Ascending aorta (tissue), 2 donors: ENCODE data around the gene NSUN6. TPM values are rescaled to one million over a fixed set of nuclear protein-coding genes. Genes with fewer than 3 reads are reported as not detected.

Source experiments
- DNase-seq, 2 donors: peaks; one replicate each; pipeline ENCODE4 v3.0.0-alpha.2; 2019; ENCODE audit warnings: low spot score in 2 of 2
- H3K27ac ChIP-seq, 2 donors: fragments of 200-600 bp; sonication (generic); one replicate each; pipeline ENCODE4 v1.5.1; 2016 to 2017; ENCODE audit warnings: mild to moderate bottlenecking in 1 of 2
- H3K27me3 ChIP-seq: fragments of 200-600 bp; sonication (generic); one replicate; pipeline ENCODE4 v1.5.1; 2017
- H3K36me3 ChIP-seq, 2 donors: fragments of 200-600 bp; sonication (generic); one replicate each; pipeline ENCODE4 v1.5.1; 2016
- H3K4me1 ChIP-seq, 2 donors: fragments of 200-600 bp; sonication (generic); one replicate each; pipeline ENCODE4 v1.5.1; 2016 to 2017; ENCODE audit warnings: mild to moderate bottlenecking in 1 of 2
- H3K4me3 ChIP-seq, 2 donors: fragments of 200-600 bp; sonication (generic); one replicate each; pipeline ENCODE4 v1.5.1; 2016 to 2017; ENCODE audit warnings: mild to moderate bottlenecking in 1 of 2
- H3K9me3 ChIP-seq, 2 donors: fragments of 200-600 bp; sonication (generic); one replicate each; pipeline ENCODE4 v1.5.1; 2016
- intact Hi-C: fragments of 100-400 bp; cut with DNase I; formaldehyde crosslinking; loops from one replicate; pipeline ENCODE4 v1.15.1; 2023
- total RNA-seq: library from RNA; depleted of rRNA; stranded (reverse); fragments of >200 nt; gene quantifications from one replicate; pipeline ENCODE4 v1.1.0, GENCODE V29; 2016
- TF ChIP-seq, protein P1 (sequence below), 3 experiments: fragments of 200-600 bp in 2 of 3; fragments of 450-650 bp in 1 of 3; sonication (generic) in 2 of 3; IDR thresholded peaks; one replicate each; pipeline ENCODE4 v1.5.1; 2016 to 2019; ENCODE audit warnings: antibody characterized with exemption in 3 of 3, mild to moderate bottlenecking in 1 of 3, moderate library complexity in 1 of 3

NSUN6 gene
- total RNA-seq, 1 donor from 2014 or later: 5.4 TPM

- Histone ChIP-seq H3K27me3 (no peaks in the 10 kb centered on the region), H3K36me3 (no peaks in the 10 kb centered on the region), H3K4me3 (no peak overlapping the region), H3K9me3 (no peaks in the 10 kb centered on the region), H3K4me1 (no peaks in the 10 kb centered on the region), H3K27ac (no peak overlapping the region)
- intact Hi-C loops: no loop called here
- no peak for DNase-seq
- TF ChIP-seq, protein P1, sequence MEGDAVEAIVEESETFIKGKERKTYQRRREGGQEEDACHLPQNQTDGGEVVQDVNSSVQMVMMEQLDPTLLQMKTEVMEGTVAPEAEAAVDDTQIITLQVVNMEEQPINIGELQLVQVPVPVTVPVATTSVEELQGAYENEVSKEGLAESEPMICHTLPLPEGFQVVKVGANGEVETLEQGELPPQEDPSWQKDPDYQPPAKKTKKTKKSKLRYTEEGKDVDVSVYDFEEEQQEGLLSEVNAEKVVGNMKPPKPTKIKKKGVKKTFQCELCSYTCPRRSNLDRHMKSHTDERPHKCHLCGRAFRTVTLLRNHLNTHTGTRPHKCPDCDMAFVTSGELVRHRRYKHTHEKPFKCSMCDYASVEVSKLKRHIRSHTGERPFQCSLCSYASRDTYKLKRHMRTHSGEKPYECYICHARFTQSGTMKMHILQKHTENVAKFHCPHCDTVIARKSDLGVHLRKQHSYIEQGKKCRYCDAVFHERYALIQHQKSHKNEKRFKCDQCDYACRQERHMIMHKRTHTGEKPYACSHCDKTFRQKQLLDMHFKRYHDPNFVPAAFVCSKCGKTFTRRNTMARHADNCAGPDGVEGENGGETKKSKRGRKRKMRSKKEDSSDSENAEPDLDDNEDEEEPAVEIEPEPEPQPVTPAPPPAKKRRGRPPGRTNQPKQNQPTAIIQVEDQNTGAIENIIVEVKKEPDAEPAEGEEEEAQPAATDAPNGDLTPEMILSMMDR (IDR thresholded peaks at IDR 0.05): no peak
Measured at GRCh38 chr10:18687195-18687594, 35.8 kb upstream of the NSUN6 start.

DNA sequence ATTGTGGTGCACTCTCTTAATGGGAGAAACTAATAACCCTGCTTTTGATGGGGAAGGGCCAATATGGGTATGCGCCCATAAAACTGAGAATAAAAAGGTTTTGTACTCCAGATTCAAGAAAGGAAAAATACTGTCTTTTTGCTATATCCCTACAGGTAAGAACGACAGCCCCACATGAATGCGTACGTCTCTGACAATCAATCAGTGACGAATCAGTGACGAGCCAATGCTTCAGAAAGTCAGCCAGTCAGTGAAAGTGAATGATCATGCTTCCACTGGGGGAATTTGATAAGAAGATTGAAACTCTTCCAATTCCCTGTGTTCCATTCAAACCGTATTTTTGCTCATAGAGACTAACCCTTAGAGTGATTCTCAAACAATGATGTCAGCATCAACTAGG, 34.2 kb upstream of the NSUN6 start:
- Histone ChIP-seq H3K27ac (no peak overlapping the region), H3K4me1 (no peaks in the 10 kb centered on the region), H3K36me3 (no peaks in the 10 kb centered on the region), H3K4me3 (no peak overlapping the region), H3K27me3 (no peaks in the 10 kb centered on the region), H3K9me3 (no peaks in the 10 kb centered on the region)
- DNase-seq: no peak
- TF ChIP-seq, protein P1 (IDR thresholded peaks at IDR 0.05): no peak
- intact Hi-C loops: no loop called here

DNA sequence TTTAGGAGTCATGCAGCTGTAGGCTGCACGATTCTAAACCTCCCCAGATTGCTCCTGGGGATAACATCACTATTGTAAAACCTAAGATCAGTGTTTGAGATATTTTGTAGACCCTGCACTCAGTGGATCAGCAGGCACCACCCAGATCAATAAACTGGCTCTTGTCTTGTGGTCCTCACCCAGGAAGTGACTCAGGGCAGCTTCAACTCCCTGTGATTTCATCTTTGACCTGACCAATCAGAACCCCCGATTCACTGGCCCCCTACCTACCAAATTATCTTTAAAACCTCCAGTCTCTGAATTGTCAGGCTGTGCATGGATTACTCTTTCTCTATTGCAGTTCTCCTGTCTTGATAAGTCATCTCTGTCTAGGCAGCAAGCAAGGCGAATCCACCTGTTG, 33.6 kb upstream of the NSUN6 start:
- intact Hi-C loops: no loop called here
- Histone ChIP-seq H3K36me3 (no peaks in the 10 kb centered on the region), H3K27me3 (no peaks in the 10 kb centered on the region), H3K4me3 (no peak overlapping the region), H3K27ac (no peak overlapping the region), H3K4me1 (no peaks in the 10 kb centered on the region), H3K9me3 (no peaks in the 10 kb centered on the region)
- DNase-seq: no peak
- TF ChIP-seq, protein P1 (IDR thresholded peaks at IDR 0.05): no peak

DNA sequence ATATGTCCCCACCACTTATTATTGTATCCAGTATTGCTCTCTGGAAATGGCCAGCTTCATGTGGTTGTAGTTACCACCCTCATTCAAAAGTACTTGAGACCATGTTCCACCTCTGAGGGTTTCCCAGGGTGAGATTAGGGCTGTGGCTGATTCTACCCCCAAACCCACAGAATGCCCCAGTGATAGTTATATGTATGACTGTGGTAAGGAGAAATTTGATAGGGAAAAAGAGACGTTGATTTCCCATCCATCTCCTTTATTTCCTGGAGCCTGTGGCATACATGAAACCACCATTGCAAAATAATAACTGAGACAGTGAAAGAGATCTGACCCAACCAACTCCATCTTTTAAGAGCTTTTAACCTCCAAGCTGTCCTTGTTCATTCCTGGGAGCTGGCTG, 33.0 kb upstream of the NSUN6 start:
- Histone ChIP-seq H3K9me3 (no peaks in the 10 kb centered on the region), H3K27ac (no peak overlapping the region), H3K27me3 (no peaks in the 10 kb centered on the region), H3K4me3 (no peak overlapping the region), H3K36me3 (no peaks in the 10 kb centered on the region), H3K4me1 (no peaks in the 10 kb centered on the region)
- TF ChIP-seq, protein P1 (IDR thresholded peaks at IDR 0.05): no peak
- no peak for DNase-seq
- intact Hi-C loops: no loop called here

GRCh38 chr10:18683427-18683826, 32.0 kb upstream of the NSUN6 start:
- Histone ChIP-seq H3K9me3 (no peaks in the 10 kb centered on the region), H3K4me3 (no peak overlapping the region), H3K27ac (no peak overlapping the region), H3K4me1 (no peaks in the 10 kb centered on the region), H3K27me3 (no peaks in the 10 kb centered on the region), H3K36me3 (no peaks in the 10 kb centered on the region)
- TF ChIP-seq, protein P1 (IDR thresholded peaks at IDR 0.05): no peak
- intact Hi-C loops: no loop called here
- DNase-seq: no peak

DNA sequence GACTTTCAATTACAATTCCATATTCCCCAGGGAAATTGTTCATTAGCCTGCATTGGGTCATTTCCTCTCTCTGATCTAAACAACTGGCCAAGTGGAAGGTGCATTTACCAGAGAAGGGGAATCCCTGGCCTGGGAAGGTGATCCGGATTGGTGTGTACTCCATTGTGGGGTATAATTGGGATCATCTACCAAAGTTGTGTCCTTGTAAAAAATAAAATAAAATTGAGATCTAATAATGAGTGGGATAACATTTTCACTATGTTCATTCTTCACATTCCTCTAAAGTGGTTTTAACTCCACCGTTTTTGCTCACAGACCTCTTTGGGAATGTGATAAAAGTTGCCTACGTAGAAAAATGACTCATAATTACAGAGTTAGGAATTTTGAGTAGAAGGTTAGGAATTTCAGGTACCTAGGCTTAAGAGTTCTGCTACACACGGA, 30.6 kb upstream of the NSUN6 start:
- Histone ChIP-seq H3K27me3 (no peaks in the 10 kb centered on the region), H3K4me3 (no peak overlapping the region), H3K9me3 (no peaks in the 10 kb centered on the region), H3K27ac (no peak overlapping the region), H3K36me3 (peaks cover 0 to under 1% of the 10 kb centered on the region in 2 donors), H3K4me1 (no peaks in the 10 kb centered on the region)
- TF ChIP-seq, protein P1 (IDR thresholded peaks at IDR 0.05): no peak
- intact Hi-C loops: no loop called here
- DNase-seq: no peak
